Retinal pigment epithelial cell (primary cell): ENCODE measurements around the gene NDEL1.

ENCODE experiments used
- DNase-seq: peaks from one replicate; pipeline ENCODE4 v3.0.0-alpha.2; 2010; ENCODE audit warnings: low read depth
- H3K4me3 ChIP-seq: 2 replicates; pipeline ENCODE4 v1.5.1; 2011; ENCODE audit warnings: mild to moderate bottlenecking, low read length, control low read depth, moderate library complexity
- CTCF ChIP-seq: conservative IDR thresholded peaks from 2 replicates; pipeline ENCODE4 v1.5.1; 2011; ENCODE audit warnings: low read depth, low read length, control low read depth, inconsistent platforms

NDEL1 gene

GRCh38 chr17:8443756-8444155, 8.1 kb downstream of the NDEL1 start:
- TF ChIP-seq CTCF: no peak
- DNase-seq: no peak

DNA sequence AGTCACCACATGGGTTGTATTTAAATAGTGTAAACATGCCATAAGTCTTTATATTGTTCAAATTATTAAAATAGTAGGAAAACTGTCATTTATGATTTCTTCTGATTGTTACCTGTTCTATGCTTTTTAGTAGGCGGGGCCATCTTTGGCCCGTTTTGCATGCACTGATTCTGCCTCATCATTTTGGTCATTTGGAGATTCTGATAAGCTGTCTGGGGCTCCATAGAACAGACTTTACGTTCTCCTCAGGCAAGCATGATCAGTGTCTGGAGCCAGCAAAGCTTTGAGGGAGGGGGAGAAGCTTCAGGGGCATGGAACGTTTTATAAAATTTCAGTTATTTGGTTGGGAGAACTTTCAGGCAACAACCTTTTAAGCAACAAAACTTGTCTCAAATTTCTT, 8.8 kb downstream of the NDEL1 start:
- no peak for TF ChIP-seq CTCF
- no peak overlapping the region for H3K4me3 ChIP-seq

More at GRCh38 chr17:8443756-8444155, 8.1 kb downstream of the NDEL1 start:
- no peak overlapping the region for H3K4me3 ChIP-seq

GRCh38 chr17:8445536-8445935, 9.9 kb downstream of the NDEL1 start:
- TF ChIP-seq CTCF: no peak
- no peak overlapping the region for H3K4me3 ChIP-seq
- DNase-seq: no peak

More for the DNA sequence above, 8.8 kb downstream of the NDEL1 start:
- DNase-seq: no peak

DNA sequence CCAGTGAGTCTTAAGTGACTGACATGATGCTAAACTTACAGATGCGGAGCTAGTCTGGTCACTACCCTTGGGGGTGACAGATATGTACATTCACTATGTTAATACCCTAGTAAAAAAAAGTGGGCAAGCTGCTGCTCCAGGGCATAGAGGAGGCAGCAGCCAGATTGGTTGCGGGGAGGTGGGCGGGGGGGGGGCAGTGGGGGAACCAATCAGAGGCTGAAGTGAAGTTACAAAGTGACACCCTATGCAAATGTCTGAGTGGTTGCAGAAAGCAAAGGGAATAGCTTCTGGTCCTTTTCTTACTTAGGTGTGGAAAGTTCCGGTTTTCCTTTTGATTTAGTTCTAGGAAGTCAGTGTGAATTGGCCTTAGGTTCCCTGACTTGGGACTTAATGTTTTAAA, 12.1 kb downstream of the NDEL1 start:
- no peak for DNase-seq
- H3K4me3 ChIP-seq: no peak overlapping the region
- TF ChIP-seq CTCF: no peak

- no peak for TF ChIP-seq CTCF
- no peak for DNase-seq
- no peak overlapping the region for H3K4me3 ChIP-seq
Observed at GRCh38 chr17:8448310-8448709, 12.6 kb downstream of the NDEL1 start.

DNA sequence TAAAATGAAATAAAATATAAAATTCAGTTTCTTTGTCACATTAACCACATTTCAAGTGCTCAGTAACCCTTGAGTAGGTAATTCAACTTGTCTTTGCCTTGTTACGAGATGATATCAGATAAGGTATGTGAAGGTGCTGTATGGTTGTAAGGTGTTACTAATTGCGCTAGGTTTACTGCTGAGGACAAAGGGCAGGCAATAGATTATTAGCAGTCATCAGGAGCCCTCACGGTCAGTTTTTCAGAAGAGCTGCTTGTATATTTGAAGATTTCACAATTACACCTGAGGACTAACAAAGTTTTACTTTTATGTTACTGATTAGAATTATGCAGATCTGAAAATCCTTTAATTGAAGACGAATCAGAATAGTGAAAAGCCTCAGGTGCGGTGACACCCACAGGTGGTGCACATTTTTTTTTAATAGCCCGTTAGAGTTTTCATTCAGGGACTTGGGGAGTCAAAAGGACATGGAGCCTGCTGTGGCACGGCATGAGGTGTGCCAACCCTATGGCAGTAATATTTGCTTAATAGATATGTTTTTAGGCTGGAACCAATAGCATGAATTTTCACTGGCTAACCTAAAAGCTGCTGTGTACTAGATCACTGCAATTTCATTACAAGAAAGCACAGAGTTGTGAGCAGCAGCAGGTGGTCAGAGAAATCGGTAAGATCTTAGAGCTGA, 16.4 kb downstream of the NDEL1 start:
- no peak for TF ChIP-seq CTCF
- H3K4me3 ChIP-seq: no peak overlapping the region
- no peak for DNase-seq

DNA sequence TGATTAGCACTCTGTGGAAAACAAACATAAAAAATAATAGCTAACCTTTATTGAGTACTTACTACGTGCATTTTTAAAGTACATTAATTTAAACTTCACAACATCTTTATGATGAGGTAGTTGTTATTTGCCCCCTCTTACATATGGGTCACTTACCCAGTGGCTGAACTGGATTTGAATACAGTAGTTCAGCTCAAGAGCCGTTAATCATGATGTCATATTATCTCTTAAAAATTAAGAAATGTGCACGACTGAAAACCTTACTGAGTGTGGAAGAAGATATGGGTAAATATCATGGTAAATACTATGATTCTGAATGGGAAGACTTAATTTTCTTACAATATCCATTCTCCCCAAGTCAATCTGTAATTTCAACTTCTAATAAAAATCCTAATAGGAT, 17.6 kb downstream of the NDEL1 start:
- TF ChIP-seq CTCF: no peak
- no peak for DNase-seq

More for the DNA sequence above, 17.6 kb downstream of the NDEL1 start:
- no peak overlapping the region for H3K4me3 ChIP-seq
